ENCODE measurements around the gene TKFC.
A peak's percentile ranks its signal among the peaks of the same experiment; 100 is the strongest.

The TKFC gene

DNA sequence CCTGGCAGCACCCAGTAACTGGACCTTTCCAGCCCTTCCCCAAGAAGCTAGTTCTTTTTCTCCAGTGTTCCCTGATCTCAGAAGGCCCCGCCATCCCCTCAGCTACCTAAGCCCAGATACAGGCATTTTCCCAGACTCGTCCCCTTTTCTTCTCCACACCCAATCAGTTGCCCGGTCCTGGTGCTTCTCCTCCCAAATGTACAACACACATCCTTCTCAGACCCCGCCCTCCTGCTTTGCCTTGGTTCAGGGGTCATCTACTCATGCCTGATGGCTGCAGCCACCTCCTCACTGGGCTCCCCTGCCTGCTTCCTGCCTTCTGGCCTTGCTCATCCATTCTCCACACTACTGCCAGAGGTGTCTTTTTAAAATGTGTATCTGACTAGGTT is 6.5 kb downstream of the TKFC start:
- H3K9me3 Mint-ChIP-seq = no peaks in the 10 kb centered on the region
- no peak overlapping the region for H3K27ac Mint-ChIP-seq
- H3K4me1 Mint-ChIP-seq = peaks cover 8% of the 10 kb centered on the region
- H3K36me3 Mint-ChIP-seq (ENCODE audit: low read depth) = peaks cover 18% of the 10 kb centered on the region
- no peaks in the 10 kb centered on the region for H3K27me3 Mint-ChIP-seq (ENCODE audit: low read depth)
- no peak for TF ChIP-seq CTCF (IDR thresholded peaks at IDR 0.05; ENCODE audit: unreplicated experiment in 3 of 3)
- no peak overlapping the region for H3K4me3 Mint-ChIP-seq

DNA sequence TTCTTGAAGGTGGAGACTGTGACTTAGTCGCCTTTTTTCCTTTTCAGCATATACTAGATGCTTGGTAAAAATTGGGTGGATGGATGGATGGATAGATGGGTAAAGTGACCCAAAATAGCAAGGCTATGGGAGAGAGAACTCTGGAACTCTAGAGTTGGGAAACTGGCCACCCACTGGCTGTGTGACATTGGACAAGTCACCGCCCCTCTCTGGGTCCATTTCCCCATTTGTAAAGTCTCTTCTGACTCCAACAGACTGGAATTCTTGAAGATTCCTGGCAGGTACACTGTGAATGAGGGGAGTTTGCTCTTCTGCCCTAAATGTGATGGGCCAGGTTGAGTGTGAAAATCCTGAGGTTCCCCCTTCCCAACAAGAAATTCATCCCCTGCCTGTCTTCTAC is 8.0 kb downstream of the TKFC start:
- TF ChIP-seq CTCF (IDR thresholded peaks at IDR 0.05; ENCODE audit: unreplicated experiment in 3 of 3) = no peak
- H3K4me1 Mint-ChIP-seq = peaks cover 5% of the 10 kb centered on the region
- H3K4me3 Mint-ChIP-seq = no peak overlapping the region
- H3K27me3 Mint-ChIP-seq (ENCODE audit: low read depth) = no peaks in the 10 kb centered on the region
- H3K36me3 Mint-ChIP-seq (ENCODE audit: low read depth) = peaks cover 18% of the 10 kb centered on the region
- no peaks in the 10 kb centered on the region for H3K9me3 Mint-ChIP-seq
- no peak overlapping the region for H3K27ac Mint-ChIP-seq

- no peaks in the 10 kb centered on the region for H3K9me3 Mint-ChIP-seq
- TF ChIP-seq CTCF (IDR thresholded peaks at IDR 0.05; ENCODE audit: unreplicated experiment in 3 of 3) = no peak
- peaks cover 5% of the 10 kb centered on the region for H3K4me1 Mint-ChIP-seq
- no peak overlapping the region for H3K4me3 Mint-ChIP-seq
- H3K27ac Mint-ChIP-seq = no peak overlapping the region
- peaks cover 18% of the 10 kb centered on the region for H3K36me3 Mint-ChIP-seq (ENCODE audit: low read depth)
- H3K27me3 Mint-ChIP-seq (ENCODE audit: low read depth) = no peaks in the 10 kb centered on the region
Observed at GRCh38 chr11:61341706-61342105, 8.7 kb downstream of the TKFC start.

GRCh38 chr11:61342207-61342803 is 9.3 kb downstream of the TKFC start:
- Mint-ChIP-seq H3K9me3 (no peaks in the 10 kb centered on the region), H3K27me3 (ENCODE audit: low read depth) (no peaks in the 10 kb centered on the region), H3K36me3 (ENCODE audit: low read depth) (peaks cover 18% of the 10 kb centered on the region), H3K4me3 (no peak overlapping the region), H3K4me1 (peaks cover 5% of the 10 kb centered on the region), H3K27ac (no peak overlapping the region)
- TF ChIP-seq CTCF (IDR thresholded peaks at IDR 0.05; ENCODE audit: unreplicated experiment in 3 of 3) = no peak

- H3K36me3 Mint-ChIP-seq (ENCODE audit: low read depth) = peaks cover 14% of the 10 kb centered on the region
- TF ChIP-seq CTCF (IDR thresholded peaks at IDR 0.05; ENCODE audit: unreplicated experiment in 3 of 3) = no peak
- H3K4me3 Mint-ChIP-seq = no peak overlapping the region
- H3K9me3 Mint-ChIP-seq = no peaks in the 10 kb centered on the region
- H3K4me1 Mint-ChIP-seq = peaks cover 5% of the 10 kb centered on the region
- no peaks in the 10 kb centered on the region for H3K27me3 Mint-ChIP-seq (ENCODE audit: low read depth)
- peak overlapping the region in 1 of 3 experiments; percentile 34 for H3K27ac Mint-ChIP-seq
Observed at GRCh38 chr11:61343792-61344745, 11.0 kb downstream of the TKFC start.

Measured in nephron (organoid).